OCI-LY3 (cell line): ENCODE measurements around the gene ZNF208.
"Not testable (repeated sequence)": the region's sequence is repeated elsewhere in the genome, so short reads cannot be mapped to it uniquely, and the experiment has no call there.

Source experiments
- EZH2phosphoT487 ChIP-seq: fragments of 200-600 bp; shearing (Covaris generic); IDR thresholded peaks from 2 replicates; pipeline ENCODE4 v1.6.1; 2018; ENCODE audit warnings: antibody characterized with exemption, mixed run types, low read depth
- TF ChIP-seq, protein P1 (sequence below): fragments of 200-600, 300-600 bp; sonication (generic); IDR thresholded peaks from 2 replicates; pipeline ENCODE4 v1.5.1; 2014; ENCODE audit warnings: antibody characterized with exemption, low read length, low read depth

DNA sequence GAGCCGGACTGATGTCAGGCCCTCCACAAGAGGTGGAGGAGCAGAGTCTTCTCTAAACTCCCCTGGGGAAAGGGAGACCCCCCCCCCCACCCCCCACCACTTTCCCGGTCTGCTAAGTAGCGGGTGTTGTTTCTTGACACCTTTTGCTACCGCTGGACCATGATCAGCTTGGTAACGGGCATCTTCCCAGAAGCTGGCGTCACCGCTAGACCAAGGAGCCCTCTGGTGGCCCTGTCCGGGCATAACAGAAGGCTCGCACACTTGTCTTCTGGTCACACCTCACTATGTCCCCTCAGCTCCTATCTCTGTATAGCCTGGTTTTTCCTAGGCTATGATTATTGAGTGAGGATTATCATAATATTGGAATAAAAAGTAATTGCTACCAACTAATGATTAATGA is 120.7 kb downstream of the ZNF208 start:
- TF ChIP-seq, protein P1, sequence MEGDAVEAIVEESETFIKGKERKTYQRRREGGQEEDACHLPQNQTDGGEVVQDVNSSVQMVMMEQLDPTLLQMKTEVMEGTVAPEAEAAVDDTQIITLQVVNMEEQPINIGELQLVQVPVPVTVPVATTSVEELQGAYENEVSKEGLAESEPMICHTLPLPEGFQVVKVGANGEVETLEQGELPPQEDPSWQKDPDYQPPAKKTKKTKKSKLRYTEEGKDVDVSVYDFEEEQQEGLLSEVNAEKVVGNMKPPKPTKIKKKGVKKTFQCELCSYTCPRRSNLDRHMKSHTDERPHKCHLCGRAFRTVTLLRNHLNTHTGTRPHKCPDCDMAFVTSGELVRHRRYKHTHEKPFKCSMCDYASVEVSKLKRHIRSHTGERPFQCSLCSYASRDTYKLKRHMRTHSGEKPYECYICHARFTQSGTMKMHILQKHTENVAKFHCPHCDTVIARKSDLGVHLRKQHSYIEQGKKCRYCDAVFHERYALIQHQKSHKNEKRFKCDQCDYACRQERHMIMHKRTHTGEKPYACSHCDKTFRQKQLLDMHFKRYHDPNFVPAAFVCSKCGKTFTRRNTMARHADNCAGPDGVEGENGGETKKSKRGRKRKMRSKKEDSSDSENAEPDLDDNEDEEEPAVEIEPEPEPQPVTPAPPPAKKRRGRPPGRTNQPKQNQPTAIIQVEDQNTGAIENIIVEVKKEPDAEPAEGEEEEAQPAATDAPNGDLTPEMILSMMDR, result not testable (repeated sequence)
- not testable (repeated sequence) for TF ChIP-seq EZH2phosphoT487
